SK-N-DZ (cell line): ENCODE results near the gene ZNF202.
"Not testable (repeated sequence)": the region's sequence is repeated elsewhere in the genome, so short reads cannot be mapped to it uniquely, and the experiment has no call there.

Experiments
- DNase-seq: peaks from one replicate; pipeline ENCODE4 v3.0.0-alpha.2; 2015; ENCODE audit warnings: low spot score

ZNF202 gene

GRCh38 chr11:123742031-123742723, 717 bp upstream of the ZNF202 start:
- DNase-seq = peak; percentile 13

- no peak for DNase-seq
These were observed 687 bp downstream of the ZNF202 start for GRCh38 chr11:123740787-123741158.

- no peak for DNase-seq
These were observed 3.1 kb downstream of the ZNF202 start for GRCh38 chr11:123738374-123738773.

- no peak for DNase-seq
These were observed 4.7 kb downstream of the ZNF202 start for GRCh38 chr11:123736769-123737168.

- DNase-seq = no peak
These were observed 11.9 kb downstream of the ZNF202 start for GRCh38 chr11:123729602-123730001.

- DNase-seq = no peak
These were observed 15.3 kb downstream of the ZNF202 start for GRCh38 chr11:123725995-123726655.

- no peak for DNase-seq
These were observed 22.0 kb downstream of the ZNF202 start for GRCh38 chr11:123719452-123719851.

GRCh38 chr11:123718469-123718868, 23.0 kb downstream of the ZNF202 start:
- no peak for DNase-seq

GRCh38 chr11:123718063-123718462, 23.4 kb downstream of the ZNF202 start:
- DNase-seq = no peak

GRCh38 chr11:123712627-123713026, 28.8 kb downstream of the ZNF202 start:
- DNase-seq = not testable (repeated sequence)

GRCh38 chr11:123707606-123708205, 33.8 kb downstream of the ZNF202 start:
- peak; percentile 64 for DNase-seq

GRCh38 chr11:123707206-123707605, 34.3 kb downstream of the ZNF202 start:
- DNase-seq = no peak

GRCh38 chr11:123704341-123704740, 37.1 kb downstream of the ZNF202 start:
- peak; percentile 90 for DNase-seq

- peak; percentile 55 for DNase-seq
These were observed 38.8 kb downstream of the ZNF202 start for GRCh38 chr11:123702696-123703095.

GRCh38 chr11:123702139-123702538, 39.3 kb downstream of the ZNF202 start:
- DNase-seq = peak; percentile 70

- DNase-seq = no peak
These were observed 40.7 kb downstream of the ZNF202 start for GRCh38 chr11:123700772-123701171.

GRCh38 chr11:123698546-123699127, 42.8 kb downstream of the ZNF202 start:
- no peak for DNase-seq

GRCh38 chr11:123696183-123696582, 45.3 kb downstream of the ZNF202 start:
- no peak for DNase-seq

GRCh38 chr11:123695231-123695630, 46.2 kb downstream of the ZNF202 start:
- no peak for DNase-seq

- no peak for DNase-seq
These were observed 46.9 kb downstream of the ZNF202 start for GRCh38 chr11:123694551-123694950.

- no peak for DNase-seq
These were observed 48.5 kb downstream of the ZNF202 start for GRCh38 chr11:123692961-123693360.

GRCh38 chr11:123690485-123690884, 51.0 kb downstream of the ZNF202 start:
- no peak for DNase-seq

GRCh38 chr11:123684601-123685000, 56.9 kb downstream of the ZNF202 start:
- no peak for DNase-seq
